SK-N-SH (cell line): Measurements from ENCODE around the gene SLC6A17. TPM values are rescaled to one million over a fixed set of nuclear protein-coding genes. Genes with fewer than 3 reads are reported as not detected.

ENCODE experiments used
- CTCF ChIA-PET: fragments of 300-600, 350-600 bp; formaldehyde crosslinking; extraction: SDS; loops from one replicate; lab custom pipeline; 2021; lab: Yijun Ruan, JAX
- POLR2A ChIA-PET: fragments of 350-600 bp; sonication (Branson Sonifier 250); formaldehyde crosslinking; extraction: SDS; loops from one replicate; lab custom pipeline; 2020; ENCODE audit warnings: antibody characterized with exemption, inconsistent platforms; lab: Yijun Ruan, JAX
- DNase-seq: peaks from one replicate; pipeline ENCODE4 v3.0.0; 2012
- H2AFZ ChIP-seq: fragments of 200-600 bp; sonication (generic); 2 replicates; pipeline ENCODE4 v1.8.1; 2016; ENCODE audit warnings: antibody characterized with exemption, mild to moderate bottlenecking, low read depth
- H3F3A ChIP-seq: fragments of 200-600 bp; sonication (generic); replicated peaks from 2 replicates; pipeline ENCODE3; 2016; ENCODE audit warnings: antibody characterized with exemption, mild to moderate bottlenecking; ENCODE audit not compliant: insufficient read depth
- H3K27ac ChIP-seq, 2 experiments: fragments of 200-500 bp in 1 of 2; fragments of 200-600 bp in 1 of 2; sonication (Bioruptor generic) in 1 of 2; sonication (generic), shearing (Covaris generic) in 1 of 2; 2 replicates each; pipeline versions ENCODE4 v1.5.1 to v1.6.1; 2014 to 2016; ENCODE audit warnings: low read depth in 2 of 2, inconsistent platforms in 1 of 2, low read length in 1 of 2, mild to moderate bottlenecking in 1 of 2, mixed read lengths in 1 of 2
- H3K27me3 ChIP-seq: fragments of 200-600 bp; sonication (generic), shearing (Covaris generic); 2 replicates; pipeline ENCODE4 v1.6.1; 2016; ENCODE audit warnings: mixed run types; ENCODE audit not compliant: insufficient read depth
- H3K36me3 ChIP-seq, 2 experiments: fragments of 200-500 bp in 1 of 2; fragments of 200-600 bp in 1 of 2; sonication (Bioruptor generic) in 1 of 2; sonication (generic) in 1 of 2; replicated peaks in 1 of 2; 2 replicates each; pipeline versions ENCODE3 to v1.5.1; 2014 to 2016; ENCODE audit warnings: low read length in 1 of 2, mild to moderate bottlenecking in 1 of 2; ENCODE audit not compliant: insufficient read depth in 2 of 2, control insufficient read depth in 1 of 2
- H3K4me1 ChIP-seq, 2 experiments: fragments of 200-500 bp in 1 of 2; fragments of 200-600 bp in 1 of 2; sonication (Bioruptor generic) in 1 of 2; sonication (generic), shearing (Covaris generic) in 1 of 2; 2 replicates each; pipeline versions ENCODE4 v1.5.1 to v1.6.1; 2014 to 2016; ENCODE audit warnings: low read depth in 1 of 2, low read length in 1 of 2, mixed run types in 1 of 2; ENCODE audit not compliant: insufficient read depth in 2 of 2, control insufficient read depth in 1 of 2
- H3K4me2 ChIP-seq: fragments of 200-600 bp; sonication (generic), shearing (Covaris generic); 2 replicates; pipeline ENCODE4 v1.6.1; 2017; ENCODE audit warnings: mixed run types
- H3K4me3 ChIP-seq, 2 experiments: fragments of 200-500 bp in 1 of 2; fragments of 200-600 bp in 1 of 2; sonication (Bioruptor generic) in 1 of 2; sonication (generic), shearing (Covaris generic) in 1 of 2; 2 replicates each; pipeline versions ENCODE4 v1.5.1 to v1.8.1; 2014 to 2016; ENCODE audit warnings: low read depth in 2 of 2, inconsistent platforms in 1 of 2, low read length in 1 of 2, mild to moderate bottlenecking in 1 of 2, mixed read lengths in 1 of 2, moderate library complexity in 1 of 2
- H3K79me2 ChIP-seq: fragments of 200-600 bp; sonication (generic); 2 replicates; pipeline ENCODE4 v1.8.1; 2017; ENCODE audit warnings: mild to moderate bottlenecking; ENCODE audit not compliant: insufficient read depth
- H3K9ac ChIP-seq: fragments of 200-600 bp; sonication (generic); 2 replicates; pipeline ENCODE4 v1.6.1; 2017; ENCODE audit warnings: mixed run types
- H3K9me2 ChIP-seq: fragments of 200-600 bp; sonication (generic); 2 replicates; pipeline ENCODE4 v1.6.1; 2017; ENCODE audit warnings: mixed run types
- H3K9me3 ChIP-seq: fragments of 200-600 bp; sonication (generic); 2 replicates; pipeline ENCODE4 v1.6.1; 2017; ENCODE audit warnings: mixed run types, mild to moderate bottlenecking, moderate library complexity
- H4K20me1 ChIP-seq: fragments of 200-600 bp; sonication (generic); 2 replicates; pipeline ENCODE4 v1.6.1; 2017; ENCODE audit warnings: mild to moderate bottlenecking, mixed run types; ENCODE audit not compliant: insufficient read depth
- CHD2 ChIP-seq: fragments of 150-350 bp; IDR thresholded peaks from 2 replicates; pipeline ENCODE4 v1.6.1; 2018; ENCODE audit warnings: low read length; ENCODE audit not compliant: partially characterized antibody
- EP300 ChIP-seq, 2 experiments: IDR thresholded peaks; 2 replicates each; pipeline versions ENCODE4 v1.4.0 to v1.6.1; 2012; ENCODE audit warnings: borderline replicate concordance in 1 of 2, low read depth in 1 of 2, low read length in 1 of 2
- MAX ChIP-seq: IDR thresholded peaks from 2 replicates; pipeline ENCODE4 v1.4.0; 2012; ENCODE audit warnings: low read depth
- MEF2A ChIP-seq: IDR thresholded peaks from 2 replicates; pipeline ENCODE4 v1.4.0; 2012; ENCODE audit warnings: low read depth, borderline replicate concordance
- NRF1 ChIP-seq: IDR thresholded peaks from 2 replicates; pipeline ENCODE4 v1.6.1; 2012; ENCODE audit warnings: low read depth, mild to moderate bottlenecking, low read length
- POLR2AphosphoS5 ChIP-seq: IDR thresholded peaks from 2 replicates; pipeline ENCODE4 v1.6.1; 2012; ENCODE audit warnings: low read depth, low read length
- REST ChIP-seq: IDR thresholded peaks from 2 replicates; pipeline ENCODE4 v1.6.1; 2012; ENCODE audit warnings: mild to moderate bottlenecking, low read depth, low read length, moderate library complexity
- RXRA ChIP-seq: IDR thresholded peaks from 2 replicates; pipeline ENCODE4 v1.4.0; 2012; ENCODE audit warnings: low read depth, mild to moderate bottlenecking, borderline replicate concordance
- SIN3A ChIP-seq: IDR thresholded peaks from 2 replicates; pipeline ENCODE4 v1.6.1; 2012; ENCODE audit warnings: low read depth, mild to moderate bottlenecking, low read length, moderate library complexity, borderline replicate concordance
- SMC3 ChIP-seq: IDR thresholded peaks from 2 replicates; pipeline ENCODE4 v1.6.1; 2012; ENCODE audit warnings: low read depth, low read length, improper control_type of control experiment
- TAF1 ChIP-seq: IDR thresholded peaks from 2 replicates; pipeline ENCODE4 v1.6.1; 2012; ENCODE audit warnings: low read depth, mild to moderate bottlenecking, low read length, moderate library complexity, borderline replicate concordance
- TCF12 ChIP-seq: IDR thresholded peaks from 2 replicates; pipeline ENCODE4 v1.4.0; 2012
- ZBTB33 ChIP-seq: IDR thresholded peaks from 2 replicates; pipeline ENCODE4 v1.4.0; 2012; ENCODE audit warnings: low read depth, borderline replicate concordance
- WGBS: methylation state at CpG from one replicate; pipeline ENCODE4 v1.1.6; 2017; ENCODE audit warnings: low lambda C conversion rate; 5-methylcytosine and 5-hydroxymethylcytosine counted together
- polyA plus RNA-seq, 3 experiments: library from polyadenylated mRNA; depleted of rRNA; stranded (reverse); fragments of >200 nt; gene quantifications; 2 replicates each; pipeline ENCODE4 v1.2.3, GENCODE V29; 2012
- TF ChIP-seq, protein P1 (sequence below): fragments of 150-350 bp; IDR thresholded peaks from 2 replicates; pipeline ENCODE4 v1.6.1; 2016; ENCODE audit warnings: mild to moderate bottlenecking, low read depth, low read length

The SLC6A17 gene
- polyA plus RNA-seq, 1 of the 3 experiments (the other 2 are of a cell fraction): 0.67 TPM

DNA sequence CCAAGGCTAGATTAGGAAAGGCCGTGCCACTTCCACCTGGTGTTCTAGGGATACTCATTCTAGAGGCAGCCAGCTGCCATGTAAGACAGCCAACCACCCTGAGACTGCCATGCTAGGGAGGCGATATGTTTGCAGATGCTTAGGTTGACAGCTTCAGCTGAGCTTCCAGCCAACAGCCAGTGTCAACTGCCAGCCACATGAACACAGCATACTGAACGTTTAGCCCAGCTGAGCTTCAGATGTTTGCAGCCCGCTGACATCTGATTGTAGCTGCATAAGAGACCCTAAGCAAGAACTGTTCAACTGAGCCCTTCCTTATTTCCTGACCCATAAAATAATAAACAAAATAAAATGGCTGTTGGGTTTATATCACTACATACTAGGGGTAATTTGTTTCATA is 54.9 kb downstream of the SLC6A17 start:
- H3K79me2 ChIP-seq: no peaks in the 10 kb centered on the region
- POLR2A ChIA-PET: no interaction called here
- no peaks in the 10 kb centered on the region for H3K9me3 ChIP-seq
- TF ChIP-seq MEF2A (no peak), CHD2 (no peak), ZBTB33 (no peak), RXRA (no peak), SMC3 (no peak), TAF1 (no peak), MAX (no peak), EP300 (IDR thresholded peaks at IDR 0.05; ENCODE audit: borderline replicate concordance in 1 of 2, low read depth in 1 of 2, low read length in 1 of 2) (no peak), SIN3A (no peak), NRF1 (no peak), REST (no peak), POLR2AphosphoS5 (no peak), TCF12 (no peak)
- TF ChIP-seq, protein P1, sequence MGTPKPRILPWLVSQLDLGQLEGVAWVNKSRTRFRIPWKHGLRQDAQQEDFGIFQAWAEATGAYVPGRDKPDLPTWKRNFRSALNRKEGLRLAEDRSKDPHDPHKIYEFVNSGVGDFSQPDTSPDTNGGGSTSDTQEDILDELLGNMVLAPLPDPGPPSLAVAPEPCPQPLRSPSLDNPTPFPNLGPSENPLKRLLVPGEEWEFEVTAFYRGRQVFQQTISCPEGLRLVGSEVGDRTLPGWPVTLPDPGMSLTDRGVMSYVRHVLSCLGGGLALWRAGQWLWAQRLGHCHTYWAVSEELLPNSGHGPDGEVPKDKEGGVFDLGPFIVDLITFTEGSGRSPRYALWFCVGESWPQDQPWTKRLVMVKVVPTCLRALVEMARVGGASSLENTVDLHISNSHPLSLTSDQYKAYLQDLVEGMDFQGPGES: no peak
- CTCF ChIA-PET: interaction anchor here (1.0 to 19.1 kb wide), 8 partner anchors 13 to 290 kb away, joined by 3 to 1300 read pairs (median 79); no protein-coding TSS in a partner anchor
- DNase-seq: no peak
- H3K27me3 ChIP-seq: no peaks in the 10 kb centered on the region; the same call in 1 of the 2 replicates
- H3F3A ChIP-seq: peaks cover 4% of the 10 kb centered on the region
- no peak overlapping the region for H3K4me2 ChIP-seq
- 87% methylated on average over 3 of the region's 4 CpGs for WGBS
- H3K27ac ChIP-seq: no peak overlapping the region
- no peak overlapping the region for H3K4me3 ChIP-seq
- no peaks in the 10 kb centered on the region for H3K9me2 ChIP-seq
- no peaks in the 10 kb centered on the region for H3K36me3 ChIP-seq
- H4K20me1 ChIP-seq: no peaks in the 10 kb centered on the region
- peaks cover 0 to 32% of the 10 kb centered on the region in 2 experiments; a peak in 1 of 4 replicates for H3K4me1 ChIP-seq
- no peak overlapping the region for H2AFZ ChIP-seq
- H3K9ac ChIP-seq: no peak overlapping the region
